Amniotic stem cell (primary cell): Measurements from ENCODE around the gene LITAFD.
"Not testable (repeated sequence)": the region's sequence is repeated elsewhere in the genome, so short reads cannot be mapped to it uniquely, and the experiment has no call there.

Experiments
- DNase-seq: peaks from one replicate; lab custom pipeline; 2025; lab: John Stamatoyannopoulos, UW

LITAFD gene

GRCh38 chr16:8894736-8895334 lies 12.7 kb downstream of the LITAFD start:
- no peak for DNase-seq

- no peak for DNase-seq
Measured at GRCh38 chr16:8898660-8899318, 16.6 kb downstream of the LITAFD start.

- no peak for DNase-seq
Measured at GRCh38 chr16:8899709-8900317, 17.7 kb downstream of the LITAFD start.

- DNase-seq: no peak
Measured at GRCh38 chr16:8900343-8900742, 18.2 kb downstream of the LITAFD start.

GRCh38 chr16:8901320-8901861 lies 19.2 kb downstream of the LITAFD start:
- no peak for DNase-seq

- DNase-seq: no peak
Measured at GRCh38 chr16:8903004-8903403, 20.9 kb downstream of the LITAFD start.

- DNase-seq: no peak
Measured at GRCh38 chr16:8904018-8904430, 21.9 kb downstream of the LITAFD start.

- no peak for DNase-seq
Measured at GRCh38 chr16:8905168-8905762, 23.1 kb downstream of the LITAFD start.

GRCh38 chr16:8905795-8906591 lies 23.8 kb downstream of the LITAFD start:
- no peak for DNase-seq

GRCh38 chr16:8907096-8907495 lies 24.9 kb downstream of the LITAFD start:
- no peak for DNase-seq

GRCh38 chr16:8908810-8909468 lies 26.8 kb downstream of the LITAFD start:
- DNase-seq: no peak

GRCh38 chr16:8910811-8911210 lies 28.7 kb downstream of the LITAFD start:
- no peak for DNase-seq

- no peak for DNase-seq
Measured at GRCh38 chr16:8912793-8913192, 30.6 kb downstream of the LITAFD start.

GRCh38 chr16:8914098-8914497 lies 31.9 kb downstream of the LITAFD start:
- DNase-seq: no peak

GRCh38 chr16:8915722-8916301 lies 33.7 kb downstream of the LITAFD start:
- no peak for DNase-seq

GRCh38 chr16:8916541-8917225 lies 34.5 kb downstream of the LITAFD start:
- no peak for DNase-seq

GRCh38 chr16:8917336-8917735 lies 35.2 kb downstream of the LITAFD start:
- not testable (repeated sequence) for DNase-seq

GRCh38 chr16:8919089-8919933 lies 37.2 kb downstream of the LITAFD start:
- no peak for DNase-seq

- no peak for DNase-seq
Measured at GRCh38 chr16:8919934-8920462, 37.8 kb downstream of the LITAFD start.
